HFFc6 (cell line): ENCODE data around the gene PTPRF. TPM values are rescaled to one million over a fixed set of nuclear protein-coding genes. Genes with fewer than 3 reads are reported as not detected.
"Not testable (repeated sequence)": the region's sequence is repeated elsewhere in the genome, so short reads cannot be mapped to it uniquely, and the experiment has no call there.

Experiments
- DNase-seq: peaks from one replicate; pipeline ENCODE4 v3.0.0-alpha.2; 2018
- H3K27ac Mint-ChIP-seq: 2 replicates; pipeline ENCODE4 v1.8.0; 2020; ENCODE audit warnings: mild to moderate bottlenecking, mixed read lengths
- H3K27me3 Mint-ChIP-seq: 2 replicates; pipeline ENCODE4 v1.8.0; 2021; ENCODE audit warnings: mild to moderate bottlenecking, moderate library complexity, mixed read lengths; ENCODE audit not compliant: insufficient read depth
- H3K36me3 Mint-ChIP-seq: 2 replicates; pipeline ENCODE4 v1.8.0; 2021; ENCODE audit warnings: low read depth, mixed read lengths
- H3K4me1 Mint-ChIP-seq: 2 replicates; pipeline ENCODE4 v1.8.0; 2020; ENCODE audit warnings: low read depth, mixed read lengths
- H3K4me3 Mint-ChIP-seq: 2 replicates; pipeline ENCODE4 v1.8.0; 2020; ENCODE audit warnings: mild to moderate bottlenecking, moderate library complexity, mixed read lengths
- H3K9me3 Mint-ChIP-seq: 2 replicates; pipeline ENCODE4 v1.8.0; 2020; ENCODE audit warnings: mild to moderate bottlenecking, mixed read lengths
- CTCF ChIP-seq: fragments of 200-600 bp; sonication (generic); IDR thresholded peaks from 2 replicates; pipeline ENCODE4 v1.5.0; 2021; ENCODE audit warnings: antibody characterized with exemption, mild to moderate bottlenecking
- total RNA-seq, 6 experiments: library from RNA; stranded (reverse); fragmentation: NEBNext Ultra II Directional; extraction: Animal tissue kit (Norgen Biotek cat#: 25700); gene quantifications; 2 replicates in 1 of 6; 3 replicates in 5 of 6; pipeline ENCODE4 v1.2.3, GENCODE V29; 2021

Gene PTPRF
- total RNA-seq, 6 experiments from 2014 or later, result 94.3 to 119 (median 109) TPM

GRCh38 chr1:43491061-43491460, 39.6 kb upstream of the PTPRF start:
- H3K27me3 Mint-ChIP-seq, result peaks cover 2% of the 10 kb centered on the region; the same call in 1 of the 2 replicates
- DNase-seq, result no peak
- H3K36me3 Mint-ChIP-seq, result peaks cover 54% of the 10 kb centered on the region
- no peak overlapping the region for H3K4me3 Mint-ChIP-seq
- H3K27ac Mint-ChIP-seq, result no peak overlapping the region
- peaks cover 23% of the 10 kb centered on the region for H3K4me1 Mint-ChIP-seq
- H3K9me3 Mint-ChIP-seq, result peaks cover 54% of the 10 kb centered on the region
- no peak for TF ChIP-seq CTCF

- no peak for TF ChIP-seq CTCF
- no peak overlapping the region for H3K4me3 Mint-ChIP-seq
- peak; percentile 76 for DNase-seq
- peaks cover 2% of the 10 kb centered on the region; the same call in 1 of the 2 replicates for H3K27me3 Mint-ChIP-seq
- peaks cover 23% of the 10 kb centered on the region for H3K4me1 Mint-ChIP-seq
- H3K36me3 Mint-ChIP-seq, result peaks cover 42% of the 10 kb centered on the region
- peak overlapping the region; percentile 40 for H3K27ac Mint-ChIP-seq
- peaks cover 45% of the 10 kb centered on the region for H3K9me3 Mint-ChIP-seq
Observed at GRCh38 chr1:43492826-43493225, 37.9 kb upstream of the PTPRF start.

- peak overlapping the region; percentile 39 for H3K4me3 Mint-ChIP-seq
Observed at GRCh38 chr1:43493661-43494450, 36.8 kb upstream of the PTPRF start.

GRCh38 chr1:43495204-43495603, 35.5 kb upstream of the PTPRF start:
- H3K27me3 Mint-ChIP-seq, result peaks cover 5% of the 10 kb centered on the region
- peaks cover 20% of the 10 kb centered on the region for H3K36me3 Mint-ChIP-seq
- H3K4me3 Mint-ChIP-seq, result no peak overlapping the region
- TF ChIP-seq CTCF, result no peak
- peaks cover 22% of the 10 kb centered on the region for H3K9me3 Mint-ChIP-seq
- DNase-seq, result no peak
- peaks cover 28% of the 10 kb centered on the region for H3K4me1 Mint-ChIP-seq
- H3K27ac Mint-ChIP-seq, result no peak overlapping the region

More at GRCh38 chr1:43493661-43494450, 36.8 kb upstream of the PTPRF start:
- peaks cover 36% of the 10 kb centered on the region for H3K9me3 Mint-ChIP-seq
- TF ChIP-seq CTCF, result no peak
- H3K36me3 Mint-ChIP-seq, result peaks cover 33% of the 10 kb centered on the region
- peaks cover 23% of the 10 kb centered on the region for H3K4me1 Mint-ChIP-seq
- peaks cover 2% of the 10 kb centered on the region; the same call in 1 of the 2 replicates for H3K27me3 Mint-ChIP-seq
- DNase-seq, result no peak
- peak overlapping the region; percentile 63 for H3K27ac Mint-ChIP-seq

- DNase-seq, result no peak
- Mint-ChIP-seq H3K4me3 (no peak overlapping the region), H3K9me3 (no peaks in the 10 kb centered on the region), H3K27ac (no peak overlapping the region), H3K36me3 (no peaks in the 10 kb centered on the region), H3K4me1 (0 out of 2 replicates have a peak, but pooled peaks cover 6% of the 10 kb centered on the region), H3K27me3 (peaks cover 3% of the 10 kb centered on the region)
- TF ChIP-seq CTCF, result peak; percentile 33; the same call in 1 of the 2 replicates
Observed at GRCh38 chr1:43499898-43500297, 30.8 kb upstream of the PTPRF start.

GRCh38 chr1:43501806-43502205, 28.9 kb upstream of the PTPRF start:
- H3K27ac Mint-ChIP-seq, H3K36me3 Mint-ChIP-seq, H3K4me3 Mint-ChIP-seq, H3K9me3 Mint-ChIP-seq, H3K27me3 Mint-ChIP-seq, DNase-seq: not testable (repeated sequence)
- peaks cover 13% of the 10 kb centered on the region; the same call in 1 of the 2 replicates for H3K4me1 Mint-ChIP-seq
